ENCODE results near the gene AP2A1. TPM values are rescaled to one million over a fixed set of nuclear protein-coding genes. Genes with fewer than 3 reads are reported as not detected.
A peak's percentile ranks its signal among the peaks of the same experiment; 100 is the strongest.

The AP2A1 gene
- total RNA-seq, 1 donor from 2014 or later = 96.7 TPM

GRCh38 chr19:49800771-49801170 is 34.0 kb downstream of the AP2A1 start:
- no peaks in the 10 kb centered on the region for H3K9me3 Mint-ChIP-seq
- H3K4me3 Mint-ChIP-seq = peak overlapping the region; percentile 57
- TF ChIP-seq CTCF (conservative IDR thresholded peaks at IDR 0.05) = no peak
- no peak for DNase-seq (ENCODE audit: low read depth, low spot score)
- no peaks in the 10 kb centered on the region for H3K27me3 Mint-ChIP-seq (ENCODE audit: low read depth)
- H3K36me3 Mint-ChIP-seq (ENCODE audit: low read depth) = peaks cover 7% of the 10 kb centered on the region
- no peak overlapping the region for H3K27ac Mint-ChIP-seq (ENCODE audit: unreplicated experiment)
- peaks cover 4% of the 10 kb centered on the region for H3K4me1 Mint-ChIP-seq

- Mint-ChIP-seq H3K27ac (ENCODE audit: unreplicated experiment) (no peak overlapping the region), H3K36me3 (ENCODE audit: low read depth) (peaks cover 10% of the 10 kb centered on the region), H3K4me1 (peaks cover 8% of the 10 kb centered on the region), H3K9me3 (no peaks in the 10 kb centered on the region), H3K4me3 (no peak overlapping the region), H3K27me3 (ENCODE audit: low read depth) (no peaks in the 10 kb centered on the region)
- TF ChIP-seq CTCF (conservative IDR thresholded peaks at IDR 0.05) = no peak
- DNase-seq (ENCODE audit: low read depth, low spot score) = no peak
Observed at GRCh38 chr19:49801401-49801888, 34.6 kb downstream of the AP2A1 start.

GRCh38 chr19:49801966-49802661 is 35.3 kb downstream of the AP2A1 start:
- peaks cover 8% of the 10 kb centered on the region for H3K36me3 Mint-ChIP-seq (ENCODE audit: low read depth)
- no peak overlapping the region for H3K27ac Mint-ChIP-seq (ENCODE audit: unreplicated experiment)
- H3K4me3 Mint-ChIP-seq = peak overlapping the region; percentile 12
- peak; percentile 33 for DNase-seq (ENCODE audit: low read depth, low spot score)
- no peaks in the 10 kb centered on the region for H3K9me3 Mint-ChIP-seq
- TF ChIP-seq CTCF (conservative IDR thresholded peaks at IDR 0.05) = no peak
- peaks cover 8% of the 10 kb centered on the region for H3K4me1 Mint-ChIP-seq
- H3K27me3 Mint-ChIP-seq (ENCODE audit: low read depth) = no peaks in the 10 kb centered on the region

- no peak overlapping the region for H3K27ac Mint-ChIP-seq (ENCODE audit: unreplicated experiment)
- H3K9me3 Mint-ChIP-seq = no peaks in the 10 kb centered on the region
- no peak overlapping the region for H3K4me3 Mint-ChIP-seq
- H3K36me3 Mint-ChIP-seq (ENCODE audit: low read depth) = peaks cover 8% of the 10 kb centered on the region
- no peak for TF ChIP-seq CTCF (conservative IDR thresholded peaks at IDR 0.05)
- no peaks in the 10 kb centered on the region for H3K27me3 Mint-ChIP-seq (ENCODE audit: low read depth)
- peaks cover 11% of the 10 kb centered on the region for H3K4me1 Mint-ChIP-seq
- DNase-seq (ENCODE audit: low read depth, low spot score) = no peak
Observed at GRCh38 chr19:49802836-49803528, 36.2 kb downstream of the AP2A1 start.

- Mint-ChIP-seq H3K4me1 (peaks cover 11% of the 10 kb centered on the region), H3K4me3 (no peak overlapping the region), H3K9me3 (no peaks in the 10 kb centered on the region), H3K27ac (ENCODE audit: unreplicated experiment) (no peak overlapping the region), H3K27me3 (ENCODE audit: low read depth) (no peaks in the 10 kb centered on the region), H3K36me3 (ENCODE audit: low read depth) (peaks cover 8% of the 10 kb centered on the region)
- DNase-seq (ENCODE audit: low read depth, low spot score) = no peak
- no peak for TF ChIP-seq CTCF (conservative IDR thresholded peaks at IDR 0.05)
Observed at GRCh38 chr19:49803529-49803856, 36.7 kb downstream of the AP2A1 start.

Data from neural crest cell (in vitro differentiated cells).